IMR-90 (cell line): ENCODE measurements around the gene CAB39. TPM values are rescaled to one million over a fixed set of nuclear protein-coding genes. Genes with fewer than 3 reads are reported as not detected.

Experiments used
- ATAC-seq: fragments of 200-7000 bp; cut with Tn5 transposase; 2 replicates; pipeline ENCODE4 v1.9.1; 2020; ENCODE audit warnings: low read depth, mild to moderate bottlenecking, moderate library complexity
- BruUV-seq: library from RNA; stranded (reverse); fragments of 400-500 nt; replicated peaks from 2 replicates; lab custom pipeline; 2021; lab: Mats Ljungman, UMichigan
- CTCF ChIA-PET: fragments of 300-600 bp; formaldehyde crosslinking; extraction: SDS; loops from one replicate; lab custom pipeline; 2021; ENCODE audit warnings: antibody characterized with exemption; lab: Yijun Ruan, JAX
- POLR2A ChIA-PET: fragments of 300-600 bp; sonication (Branson Sonifier 250); formaldehyde crosslinking; loops from one replicate; lab custom pipeline; 2022; ENCODE audit warnings: antibody characterized with exemption; ENCODE audit not compliant: unreplicated experiment; lab: Charles Lee
- DNase-seq: peaks from one replicate; pipeline ENCODE4 v3.0.0; 2013
- H2AFZ ChIP-seq: replicated peaks from 2 replicates; pipeline ENCODE3; 2013; ENCODE audit warnings: low read length, mild to moderate bottlenecking; ENCODE audit not compliant: poor library complexity
- H2AK5ac ChIP-seq: 2 replicates; pipeline ENCODE4 v1.6.1; 2013; ENCODE audit warnings: low read depth, low read length, inconsistent platforms
- H2AK9ac ChIP-seq: replicated peaks from 2 replicates; pipeline ENCODE3; 2013; ENCODE audit warnings: mild to moderate bottlenecking, low read depth, low read length, moderate library complexity; ENCODE audit not compliant: poor library complexity
- H2BK120ac ChIP-seq: 2 replicates; pipeline ENCODE4 v1.6.1; 2013; ENCODE audit warnings: low read depth, low read length, inconsistent platforms
- H2BK15ac ChIP-seq: 3 replicates; pipeline ENCODE4 v1.6.1; 2013; ENCODE audit warnings: low read depth, low read length, inconsistent platforms
- H2BK20ac ChIP-seq: 2 replicates; pipeline ENCODE4 v1.6.1; 2013; ENCODE audit warnings: low read depth, mild to moderate bottlenecking, inconsistent platforms, low read length, moderate library complexity
- H2BK5ac ChIP-seq: 2 replicates; pipeline ENCODE4 v1.6.1; 2013; ENCODE audit warnings: mild to moderate bottlenecking, low read depth, low read length, inconsistent platforms; ENCODE audit not compliant: poor library complexity, severe bottlenecking
- H3K14ac ChIP-seq: replicated peaks from 2 replicates; pipeline ENCODE4 v1.6.1; 2013; ENCODE audit warnings: low read depth, low read length, inconsistent platforms
- H3K18ac ChIP-seq: 2 replicates; pipeline ENCODE4 v1.6.1; 2013; ENCODE audit warnings: low read depth, low read length, control low read depth
- H3K23ac ChIP-seq: 2 replicates; pipeline ENCODE4 v1.6.1; 2013; ENCODE audit warnings: low read depth, low read length, inconsistent platforms
- H3K27ac ChIP-seq: 2 replicates; pipeline ENCODE4 v1.5.1; 2013; ENCODE audit warnings: mild to moderate bottlenecking, control low read depth, low read length; ENCODE audit not compliant: insufficient read depth
- H3K27me3 ChIP-seq: 2 replicates; pipeline ENCODE4 v1.6.1; 2013; ENCODE audit warnings: low read length; ENCODE audit not compliant: control insufficient read depth, insufficient read depth
- H3K36me3 ChIP-seq: 2 replicates; pipeline ENCODE4 v1.6.1; 2013; ENCODE audit warnings: low read length, mixed read lengths; ENCODE audit not compliant: control insufficient read depth, insufficient read depth
- H3K4ac ChIP-seq: 2 replicates; pipeline ENCODE4 v1.6.1; 2013; ENCODE audit warnings: low read depth, low read length, inconsistent platforms
- H3K4me1 ChIP-seq: 2 replicates; pipeline ENCODE4 v1.6.1; 2013; ENCODE audit warnings: low read length, mixed read lengths; ENCODE audit not compliant: control insufficient read depth, insufficient read depth
- H3K4me2 ChIP-seq: 2 replicates; pipeline ENCODE4 v1.6.1; 2013; ENCODE audit warnings: low read depth, mild to moderate bottlenecking, control low read depth, low read length, moderate library complexity
- H3K4me3 ChIP-seq: 2 replicates; pipeline ENCODE4 v1.5.1; 2013; ENCODE audit warnings: low read depth, mild to moderate bottlenecking, control low read depth, low read length, moderate library complexity; ENCODE audit not compliant: insufficient read depth
- H3K56ac ChIP-seq: 2 replicates; pipeline ENCODE4 v1.6.1; 2013; ENCODE audit warnings: low read length, inconsistent platforms; ENCODE audit not compliant: insufficient read depth; ENCODE audit errors: extremely low read depth
- H3K79me1 ChIP-seq, 2 experiments: 2 replicates each; pipeline ENCODE4 v1.6.1; 2013; ENCODE audit warnings: low read length in 2 of 2, inconsistent platforms in 1 of 2, low read depth in 1 of 2
- H3K9ac ChIP-seq: 2 replicates; pipeline ENCODE4 v1.6.1; 2013; ENCODE audit warnings: low read depth, low read length, control low read depth
- H3K9me1 ChIP-seq: 2 replicates; pipeline ENCODE4 v1.6.1; 2013; ENCODE audit warnings: low read length, inconsistent platforms; ENCODE audit not compliant: insufficient read depth
- H3K9me3 ChIP-seq: 2 replicates; pipeline ENCODE4 v1.6.1; 2013; ENCODE audit warnings: low read length; ENCODE audit not compliant: control insufficient read depth, insufficient read depth
- H4K20me1 ChIP-seq: 2 replicates; pipeline ENCODE4 v1.6.1; 2013; ENCODE audit warnings: low read length, inconsistent platforms; ENCODE audit not compliant: insufficient read depth
- H4K5ac ChIP-seq: 2 replicates; pipeline ENCODE4 v1.6.1; 2013; ENCODE audit warnings: mild to moderate bottlenecking, low read depth, low read length, control low read depth
- H4K8ac ChIP-seq, 2 experiments: 2 replicates each; pipeline ENCODE4 v1.6.1; 2013; ENCODE audit warnings: low read depth in 2 of 2, low read length in 2 of 2, control low read depth in 1 of 2, inconsistent platforms in 1 of 2
- H4K91ac ChIP-seq: 2 replicates; pipeline ENCODE4 v1.6.1; 2013; ENCODE audit warnings: low read depth, low read length, inconsistent platforms; ENCODE audit not compliant: insufficient read depth
- CHD1 ChIP-seq: IDR thresholded peaks from 2 replicates; pipeline ENCODE4 v1.6.1; 2012; ENCODE audit warnings: low read depth, low read length, improper control_type of control experiment
- ELK1 ChIP-seq: fragments of 150-350 bp; IDR thresholded peaks from 2 replicates; pipeline ENCODE4 v1.6.1; 2016; ENCODE audit warnings: low read depth, mild to moderate bottlenecking, low read length, moderate library complexity, borderline replicate concordance
- MXI1 ChIP-seq: IDR thresholded peaks from 2 replicates; pipeline ENCODE4 v1.6.1; 2012; ENCODE audit warnings: low read depth, mild to moderate bottlenecking, low read length, moderate library complexity, borderline replicate concordance
- POLR2A ChIP-seq: IDR thresholded peaks from 2 replicates; pipeline ENCODE4 v1.6.1; 2012; ENCODE audit warnings: mild to moderate bottlenecking, low read depth, low read length
- WGBS, 2 experiments: methylation state at CpG; one replicate each; pipeline versions ENCODE4 v1.1.5 to v1.1.7; 2013; ENCODE audit warnings: missing lambda C conversion rate in 2 of 2; ENCODE audit not compliant: insufficient read length in 1 of 2; ENCODE audit errors: extremely low coverage in 2 of 2; 5-methylcytosine and 5-hydroxymethylcytosine counted together
- dilution Hi-C: fragments of 300-500 bp; cut with HindIII; formaldehyde crosslinking; loops from one replicate; pipeline ENCODE4 v1.14.3; 2018; ENCODE audit warnings: low sequenced_read_pairs; ENCODE audit not compliant: unreplicated experiment
- in situ Hi-C: fragments of 300-500 bp; cut with MboI; formaldehyde crosslinking; loops from 3 replicates; pipeline ENCODE4 v1.14.3; 2019; ENCODE audit warnings: low sequenced_read_pairs, inconsistent platforms, mixed read lengths
- intact Hi-C: fragments of 100-400 bp; cut with micrococcal nuclease; formaldehyde crosslinking; loops from 2 replicates; pipeline ENCODE4 v1.10.0; 2022
- polyA plus RNA-seq, 3 experiments: library from polyadenylated mRNA; depleted of rRNA; stranded (reverse); fragments of >200 nt; gene quantifications; 2 replicates each; pipeline ENCODE4 v1.2.3, GENCODE V29; 2012; ENCODE audit warnings: low replicate concordance in 1 of 3
- total RNA-seq: library from RNA; depleted of rRNA; stranded (reverse); fragments of >200 nt; gene quantifications from 2 replicates; pipeline ENCODE4 v1.2.3, GENCODE V29; 2012

Gene CAB39
- total and polyA plus RNA-seq, 2 of the 4 experiments (the other 2 are of a cell fraction) = 38.2 to 71.7 TPM

- intact Hi-C loops (no loop called here), in situ Hi-C loops (no loop called here), dilution Hi-C loops (no loop called here)
- Histone ChIP-seq H3K4ac (no peak overlapping the region), H2AK9ac (no peak overlapping the region), H2BK20ac (no peak overlapping the region), H4K5ac (no peak overlapping the region), H4K91ac (no peak overlapping the region), H3K27ac (no peak overlapping the region), H3K23ac (no peak overlapping the region), H3K14ac (no peak overlapping the region), H3K9ac (no peak overlapping the region), H3K9me1 (0 out of 2 replicates have a peak, but pooled peaks cover 4% of the 10 kb centered on the region), H3K56ac (no peak overlapping the region), H2AK5ac (no peak overlapping the region), H3K4me3 (no peak overlapping the region), H3K4me1 (peaks cover 6% of the 10 kb centered on the region; the same call in 1 of the 2 replicates), H3K18ac (no peak overlapping the region), H3K9me3 (no peaks in the 10 kb centered on the region), H4K20me1 (peaks cover 8% of the 10 kb centered on the region; the same call in 1 of the 2 replicates), H3K36me3 (no peaks in the 10 kb centered on the region), H3K4me2 (no peak overlapping the region), H3K79me1 (peaks cover 0 to 21% of the 10 kb centered on the region in 2 experiments; a peak in 2 of 4 replicates), H4K8ac (no peak overlapping the region), H3K27me3 (peaks cover 26% of the 10 kb centered on the region), H2BK120ac (no peak overlapping the region), H2AFZ (no peak overlapping the region), H2BK5ac (no peak overlapping the region), H2BK15ac (no peak overlapping the region)
- ChIA-PET CTCF (no interaction called here), POLR2A (no interaction called here)
- no CpG with 5 or more reads among the region's 8 CpGs for WGBS, 2 experiments
- BruUV-seq = no TSS peak
- DNase-seq (no peak), ATAC-seq (no peak)
- no peak for TF ChIP-seq MXI1
- no peak for TF ChIP-seq ELK1
- TF ChIP-seq CHD1 = no peak
- no peak for TF ChIP-seq POLR2A
These were observed 150.4 kb downstream of the CAB39 start for GRCh38 chr2:230863031-230863430.
